MM.1S (cell line): ENCODE results near the gene ANKRD52.

ENCODE experiments used
- DNase-seq: peaks from one replicate; pipeline ENCODE4 v3.0.0-alpha.2; 2015
- H2AFZ ChIP-seq: fragments of 300-600 bp; sonication (generic); 2 replicates; pipeline ENCODE4 v1.6.0; 2016; ENCODE audit warnings: antibody characterized with exemption, low read length
- H3F3A ChIP-seq: fragments of 300-600 bp; sonication (generic); 2 replicates; pipeline ENCODE4 v1.6.1; 2016; ENCODE audit warnings: mild to moderate bottlenecking, antibody characterized with exemption, low read length, moderate library complexity, mixed read lengths; ENCODE audit not compliant: insufficient read depth
- H3K27ac ChIP-seq: fragments of 300-600 bp; sonication (generic); 2 replicates; pipeline ENCODE4 v1.5.1; 2016; ENCODE audit warnings: mild to moderate bottlenecking, low read length
- H3K27me3 ChIP-seq: fragments of 300-600 bp; sonication (generic); replicated peaks from 2 replicates; pipeline ENCODE4 v1.6.0; 2016; ENCODE audit warnings: low read length; ENCODE audit not compliant: insufficient read depth
- H3K36me3 ChIP-seq: fragments of 300-600 bp; sonication (generic); replicated peaks from 2 replicates; pipeline ENCODE4 v1.6.1; 2016; ENCODE audit warnings: mild to moderate bottlenecking, low read length, mixed read lengths; ENCODE audit not compliant: insufficient read depth
- H3K4me1 ChIP-seq: fragments of 300-600 bp; sonication (generic); 2 replicates; pipeline ENCODE4 v1.6.1; 2016; ENCODE audit warnings: low read length, mixed read lengths
- H3K4me2 ChIP-seq: fragments of 300-600 bp; sonication (generic); 2 replicates; pipeline ENCODE4 v1.6.0; 2016; ENCODE audit warnings: low read depth, low read length
- H3K4me3 ChIP-seq: fragments of 300-600 bp; sonication (generic); 2 replicates; pipeline ENCODE4 v1.5.1; 2016; ENCODE audit warnings: low read length, mixed read lengths
- H3K79me2 ChIP-seq: fragments of 300-600 bp; sonication (generic); 2 replicates; pipeline ENCODE4 v1.6.1; 2016; ENCODE audit warnings: mixed run types, low read length, mixed read lengths
- H3K9ac ChIP-seq: fragments of 300-600 bp; sonication (generic); 2 replicates; pipeline ENCODE4 v1.6.1; 2016; ENCODE audit warnings: low read length, mixed read lengths
- H3K9me2 ChIP-seq: fragments of 300-600 bp; sonication (generic); replicated peaks from 2 replicates; pipeline ENCODE4 v1.6.1; 2016; ENCODE audit warnings: mild to moderate bottlenecking, low read length, mixed read lengths; ENCODE audit not compliant: insufficient read depth
- H3K9me3 ChIP-seq: fragments of 300-600 bp; sonication (generic); replicated peaks from 2 replicates; pipeline ENCODE4 v1.6.1; 2016; ENCODE audit warnings: mild to moderate bottlenecking, low read length, mixed read lengths; ENCODE audit not compliant: insufficient read depth
- H4K20me1 ChIP-seq: fragments of 300-600 bp; sonication (generic); 2 replicates; pipeline ENCODE4 v1.6.1; 2016; ENCODE audit warnings: mild to moderate bottlenecking, low read length, moderate library complexity, mixed read lengths; ENCODE audit not compliant: insufficient read depth
- CTCF ChIP-seq: fragments of 300-600 bp; sonication (generic); IDR thresholded peaks from 2 replicates; pipeline ENCODE4 v1.5.1; 2016; ENCODE audit warnings: antibody characterized with exemption, low read length, mixed read lengths
- EZH2 ChIP-seq: fragments of 300-600 bp; sonication (generic); optimal IDR thresholded peaks from 2 replicates; pipeline ENCODE3; 2017; ENCODE audit warnings: low read depth, mild to moderate bottlenecking, antibody characterized with exemption, low read length, mixed read lengths
- EZH2phosphoT487 ChIP-seq: fragments of 300-600 bp; sonication (generic); IDR thresholded peaks from 2 replicates; pipeline ENCODE4 v1.6.1; 2018; ENCODE audit warnings: antibody characterized with exemption, low read length

Gene ANKRD52

GRCh38 chr12:56230432-56231183 lies 27.6 kb downstream of the ANKRD52 start:
- no peaks in the 10 kb centered on the region; the same call in 1 of the 2 replicates for H3F3A ChIP-seq
- no peaks in the 10 kb centered on the region for H3K36me3 ChIP-seq
- 0 out of 2 replicates have a peak, but pooled peaks cover under 1% of the 10 kb centered on the region for H3K79me2 ChIP-seq
- H3K9me3 ChIP-seq, result no peaks in the 10 kb centered on the region
- no peaks in the 10 kb centered on the region for H3K4me1 ChIP-seq
- no peak for DNase-seq
- H2AFZ ChIP-seq, result no peak overlapping the region
- H3K27ac ChIP-seq, result no peak overlapping the region
- H3K9ac ChIP-seq, result no peak overlapping the region
- H3K4me3 ChIP-seq, result no peak overlapping the region
- no peaks in the 10 kb centered on the region for H3K9me2 ChIP-seq
- H4K20me1 ChIP-seq, result no peaks in the 10 kb centered on the region
- TF ChIP-seq EZH2phosphoT487, result no peak
- no peak for TF ChIP-seq CTCF
- no peak for TF ChIP-seq EZH2
- H3K4me2 ChIP-seq, result no peak overlapping the region
- no peaks in the 10 kb centered on the region for H3K27me3 ChIP-seq

- Histone ChIP-seq H3K4me1 (peaks cover 3% of the 10 kb centered on the region; the same call in 1 of the 2 replicates), H3K4me3 (no peak within 1 kb of the TSS), H3K27ac (no peak within 1 kb of the TSS), H3K36me3 (no peaks in the 10 kb centered on the region), H3K79me2 (peaks cover 6% of the 10 kb centered on the region), H3K9me3 (no peaks in the 10 kb centered on the region), H3K27me3 (no peaks in the 10 kb centered on the region), H4K20me1 (no peaks in the 10 kb centered on the region), H2AFZ (no peak within 1 kb of the TSS), H3K9me2 (no peaks in the 10 kb centered on the region), H3K4me2 (no peak within 1 kb of the TSS), H3K9ac (no peak within 1 kb of the TSS), H3F3A (no peaks in the 10 kb centered on the region; the same call in 1 of the 2 replicates)
- DNase-seq, result no peak
- TF ChIP-seq EZH2phosphoT487 (no peak), CTCF (no peak), EZH2 (no peak)
These were observed 28.2 kb downstream of the ANKRD52 start, which contains the start of gene SLC39A5 for GRCh38 chr12:56229916-56230431. Gene SLC39A5, plus strand, starts transcription at chr12:56230051. Its CDS starts 1,224 bp downstream, at chr12:56231275.

- Histone ChIP-seq H3K4me2 (no peak overlapping the region), H3K36me3 (no peaks in the 10 kb centered on the region), H3K79me2 (peaks cover 13% of the 10 kb centered on the region), H3K4me1 (peaks cover 5% of the 10 kb centered on the region; the same call in 1 of the 2 replicates), H2AFZ (no peak overlapping the region), H3F3A (no peaks in the 10 kb centered on the region; the same call in 1 of the 2 replicates), H3K9me2 (no peaks in the 10 kb centered on the region), H3K9me3 (no peaks in the 10 kb centered on the region), H3K4me3 (no peak overlapping the region), H3K9ac (no peak overlapping the region), H4K20me1 (no peaks in the 10 kb centered on the region), H3K27ac (no peak overlapping the region), H3K27me3 (no peaks in the 10 kb centered on the region)
- TF ChIP-seq EZH2, result no peak
- no peak for TF ChIP-seq EZH2phosphoT487
- TF ChIP-seq CTCF, result no peak
- no peak for DNase-seq
These were observed 29.1 kb downstream of the ANKRD52 start for GRCh38 chr12:56229082-56229481.
